ENCODE results near the gene RPS26.

The RPS26 gene

GRCh38 chr12:56078427-56078826, 36.7 kb downstream of the RPS26 start:
- H3K27me3 Mint-ChIP-seq = peaks cover 3% of the 10 kb centered on the region
- no peak overlapping the region for H3K27ac Mint-ChIP-seq
- no peaks in the 10 kb centered on the region for H3K9me3 Mint-ChIP-seq
- no peak for DNase-seq (ENCODE audit: low spot score in 2 of 2)
- peak overlapping the region; percentile 83 for H3K4me3 Mint-ChIP-seq
- no peaks in the 10 kb centered on the region for H3K4me1 Mint-ChIP-seq
- H3K36me3 Mint-ChIP-seq = no peaks in the 10 kb centered on the region
- no peak for ATAC-seq (ENCODE audit: low read depth)

DNA sequence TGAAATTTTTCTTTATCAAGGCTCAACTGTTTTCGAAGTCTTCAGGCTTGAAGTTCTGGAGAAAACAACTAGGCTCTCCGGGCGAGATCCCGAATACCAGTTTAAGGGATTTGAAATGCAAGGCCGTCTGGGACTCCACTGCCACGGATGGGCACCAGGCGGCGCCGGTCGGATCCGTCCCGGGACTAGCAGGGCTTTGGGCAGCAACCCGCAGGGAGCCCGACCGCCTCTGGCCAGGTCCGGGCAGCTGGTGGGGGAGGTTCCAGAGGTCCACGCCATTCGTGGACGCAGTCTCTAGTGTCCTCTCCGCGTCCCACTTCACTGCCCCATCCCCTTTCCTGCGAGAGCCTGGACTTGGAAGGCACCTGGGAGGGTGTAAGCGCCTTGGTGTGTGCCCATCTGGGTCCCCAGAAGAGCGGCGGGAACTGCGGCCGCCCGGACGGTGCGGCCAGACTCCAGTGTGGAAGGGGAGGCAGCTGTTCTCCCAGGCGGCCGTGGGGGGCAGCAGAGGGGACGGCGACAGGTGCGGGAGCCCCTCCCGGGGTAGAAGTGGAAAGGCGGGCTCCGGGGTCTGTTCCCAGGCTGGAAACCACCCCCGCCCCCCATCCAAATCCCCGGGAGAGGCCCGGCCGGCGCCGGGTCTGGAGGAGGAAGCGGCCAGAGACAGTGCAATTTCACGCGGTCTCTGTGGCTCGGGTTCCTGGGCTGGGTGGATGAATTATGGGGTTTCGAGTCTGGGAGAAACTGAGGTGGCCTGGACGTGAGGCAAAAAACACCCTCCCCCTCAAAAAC, 37.4 kb downstream of the RPS26 start:
- H3K27me3 Mint-ChIP-seq = peaks cover 6% of the 10 kb centered on the region
- DNase-seq (ENCODE audit: low spot score in 2 of 2) (peak; percentile 44 to 61), ATAC-seq (ENCODE audit: low read depth) (peak; percentile 80)
- H3K9me3 Mint-ChIP-seq = no peaks in the 10 kb centered on the region
- no peak overlapping the region for H3K27ac Mint-ChIP-seq
- H3K4me1 Mint-ChIP-seq = no peaks in the 10 kb centered on the region
- peak overlapping the region; percentile 83 for H3K4me3 Mint-ChIP-seq
- H3K36me3 Mint-ChIP-seq = no peaks in the 10 kb centered on the region

DNA sequence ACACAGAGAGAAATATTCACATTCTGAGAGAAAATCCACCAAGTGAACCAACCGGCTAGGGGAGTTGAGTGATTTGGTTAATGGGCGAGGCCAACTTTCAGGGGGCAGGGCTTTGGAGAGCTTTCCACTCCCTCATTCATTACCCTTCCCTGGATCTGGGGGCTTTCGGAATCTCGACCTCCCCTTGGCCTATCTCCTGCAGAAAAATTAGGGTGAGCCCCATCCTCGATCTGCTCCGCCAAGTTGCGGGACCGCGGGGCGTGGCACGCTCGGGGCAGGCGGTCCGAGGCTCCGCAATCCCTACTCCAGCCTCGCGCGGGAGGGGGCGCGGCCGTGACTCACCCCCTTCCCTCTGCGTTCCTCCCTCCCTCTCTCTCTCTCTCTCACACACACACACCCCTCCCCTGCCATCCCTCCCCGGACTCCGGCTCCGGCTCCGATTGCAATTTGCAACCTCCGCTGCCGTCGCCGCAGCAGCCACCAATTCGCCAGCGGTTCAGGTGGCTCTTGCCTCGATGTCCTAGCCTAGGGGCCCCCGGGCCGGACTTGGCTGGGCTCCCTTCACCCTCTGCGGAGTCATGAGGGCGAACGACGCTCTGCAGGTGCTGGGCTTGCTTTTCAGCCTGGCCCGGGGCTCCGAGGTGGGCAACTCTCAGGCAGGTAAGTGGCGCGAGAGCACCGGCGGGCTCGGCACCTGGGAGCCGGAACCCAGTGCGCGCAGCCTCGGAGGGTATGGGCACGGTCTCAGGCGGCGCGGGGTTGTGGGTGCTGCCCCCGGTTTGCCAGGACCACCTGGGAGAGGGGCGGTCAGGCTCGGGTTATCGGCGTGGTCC, 38.2 kb downstream of the RPS26 start, which contains the start of gene ERBB3:
Gene ERBB3, plus strand, starts transcription at position 443 of the 833 bp plus-strand sequence. Its CDS starts 136 bp downstream, at position 579.
- Mint-ChIP-seq H3K36me3 (no peaks in the 10 kb centered on the region), H3K9me3 (no peaks in the 10 kb centered on the region), H3K27ac (no peak within 1 kb of the TSS), H3K27me3 (peaks cover 6% of the 10 kb centered on the region), H3K4me1 (no peaks in the 10 kb centered on the region), H3K4me3 (peak within 1 kb of the TSS; percentile 83)
- ATAC-seq (ENCODE audit: low read depth) = peak; percentile 62
- DNase-seq (ENCODE audit: low spot score in 2 of 2) = peak in 1 of 2 donors; percentile 38

DNA sequence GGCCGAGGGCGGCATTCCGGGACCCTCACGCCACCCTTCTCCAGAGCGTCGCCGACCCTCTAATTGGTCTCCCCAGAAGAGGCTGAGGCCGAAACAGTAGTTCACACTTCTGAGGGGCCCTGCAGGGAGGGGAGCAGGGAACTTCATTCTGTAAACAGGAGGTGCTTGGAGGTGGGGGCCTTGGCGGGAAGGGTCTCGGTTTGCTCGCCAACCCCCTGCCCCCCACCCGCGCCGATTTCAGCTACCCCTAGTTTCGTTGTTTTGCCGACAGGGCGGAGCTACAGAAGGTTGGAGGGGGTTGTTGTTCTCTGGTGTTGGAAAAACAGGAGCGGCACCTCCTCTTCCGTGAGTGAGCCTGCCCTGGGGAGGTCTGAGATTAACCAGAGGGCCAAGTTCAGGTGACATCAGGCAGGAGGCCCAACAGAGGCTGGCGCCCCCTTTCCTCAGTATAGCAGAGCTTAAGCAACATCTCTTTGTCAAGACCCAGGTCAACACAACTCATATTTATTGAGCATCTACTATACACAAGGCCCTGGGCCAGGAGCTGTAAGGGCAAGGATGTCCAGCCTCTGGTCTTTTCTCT, 38.9 kb downstream of the RPS26 start:
- Mint-ChIP-seq H3K27ac (no peak overlapping the region), H3K36me3 (no peaks in the 10 kb centered on the region), H3K4me1 (no peaks in the 10 kb centered on the region), H3K9me3 (no peaks in the 10 kb centered on the region), H3K27me3 (peaks cover 6% of the 10 kb centered on the region), H3K4me3 (peak overlapping the region; percentile 83)
- DNase-seq (ENCODE audit: low spot score in 2 of 2) = no peak
- ATAC-seq (ENCODE audit: low read depth) = no peak

DNA sequence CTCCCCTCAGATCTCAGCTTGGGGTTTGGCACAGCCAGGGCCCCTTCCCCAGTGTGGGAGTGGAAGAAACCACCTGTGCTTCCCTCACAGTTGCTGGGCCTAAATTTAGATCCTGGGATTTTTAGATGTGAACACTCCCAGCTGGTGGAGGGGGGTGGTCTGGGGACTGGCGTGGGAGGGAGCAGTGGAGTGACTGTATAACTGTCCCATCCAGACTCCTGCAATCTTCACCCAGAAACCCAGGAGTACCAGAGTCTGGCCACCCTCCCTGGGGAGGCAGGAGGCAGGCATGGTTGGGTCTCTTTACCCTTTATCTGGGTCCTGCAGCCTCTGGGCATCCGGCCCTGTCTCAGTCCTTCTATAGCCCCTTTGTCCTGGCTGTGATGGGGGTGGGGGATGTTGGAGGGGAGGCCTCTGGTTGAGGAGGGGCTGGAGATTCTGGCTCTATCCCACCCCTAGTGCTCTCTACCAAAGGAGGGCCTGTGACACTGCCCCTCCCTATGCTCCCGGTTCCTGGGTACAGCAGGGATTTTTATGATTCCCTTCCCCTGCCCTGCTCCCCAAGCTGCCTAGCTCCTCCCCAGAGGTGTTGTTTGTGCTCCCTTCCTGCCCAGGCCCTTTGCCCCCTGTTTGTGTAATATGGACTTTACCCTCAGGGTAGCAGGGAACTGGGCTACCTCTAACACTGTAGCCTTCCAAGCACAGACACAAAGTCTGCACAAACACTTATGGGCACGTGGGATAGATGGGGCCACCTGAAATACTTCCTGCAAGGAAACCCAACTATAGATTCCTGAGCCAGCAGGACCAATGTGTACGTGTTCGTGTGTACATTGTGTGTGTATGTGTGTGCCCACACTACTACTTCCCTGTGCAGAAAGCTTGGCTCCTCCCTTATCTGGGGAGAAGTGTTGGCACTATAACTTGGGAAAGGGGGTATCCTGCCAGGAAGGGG, 40.0 kb downstream of the RPS26 start:
- Mint-ChIP-seq H3K27ac (no peak overlapping the region), H3K4me3 (peak overlapping the region; percentile 76), H3K36me3 (no peaks in the 10 kb centered on the region), H3K4me1 (no peaks in the 10 kb centered on the region), H3K9me3 (no peaks in the 10 kb centered on the region), H3K27me3 (peaks cover 6% of the 10 kb centered on the region)
- DNase-seq (ENCODE audit: low spot score in 2 of 2) = no peak
- ATAC-seq (ENCODE audit: low read depth) = no peak

- DNase-seq (ENCODE audit: low spot score in 2 of 2) (no peak), ATAC-seq (ENCODE audit: low read depth) (no peak)
- Mint-ChIP-seq H3K27ac (no peak overlapping the region), H3K4me1 (no peaks in the 10 kb centered on the region), H3K27me3 (peaks cover 6% of the 10 kb centered on the region), H3K9me3 (no peaks in the 10 kb centered on the region), H3K36me3 (no peaks in the 10 kb centered on the region), H3K4me3 (no peak overlapping the region)
Measured at GRCh38 chr12:56082382-56082781, 40.7 kb downstream of the RPS26 start.

DNA sequence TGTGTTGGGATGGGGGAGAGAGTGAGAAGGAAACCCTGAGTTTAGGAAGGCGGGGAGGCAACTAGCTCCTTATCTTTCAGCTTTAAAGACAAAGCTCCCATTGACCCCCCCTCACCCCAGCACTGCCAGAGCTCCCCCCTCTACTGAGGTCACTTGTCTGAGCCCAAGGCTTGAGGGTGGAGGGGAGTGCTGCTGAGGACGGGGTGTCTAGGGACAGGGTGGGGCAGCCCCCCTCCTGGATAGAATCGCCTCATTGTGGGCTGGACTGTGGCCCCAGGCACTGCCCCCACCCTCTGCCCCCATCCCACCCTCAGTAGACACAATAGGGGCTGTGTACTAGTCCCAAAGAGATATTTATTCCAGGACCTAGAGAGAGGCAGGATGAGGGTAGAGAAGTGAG, 41.2 kb downstream of the RPS26 start:
- Mint-ChIP-seq H3K27ac (no peak overlapping the region), H3K36me3 (no peaks in the 10 kb centered on the region), H3K27me3 (peaks cover 6% of the 10 kb centered on the region), H3K4me3 (no peak overlapping the region), H3K4me1 (no peaks in the 10 kb centered on the region), H3K9me3 (no peaks in the 10 kb centered on the region)
- no peak for DNase-seq (ENCODE audit: low spot score in 2 of 2)
- no peak for ATAC-seq (ENCODE audit: low read depth)

DNA sequence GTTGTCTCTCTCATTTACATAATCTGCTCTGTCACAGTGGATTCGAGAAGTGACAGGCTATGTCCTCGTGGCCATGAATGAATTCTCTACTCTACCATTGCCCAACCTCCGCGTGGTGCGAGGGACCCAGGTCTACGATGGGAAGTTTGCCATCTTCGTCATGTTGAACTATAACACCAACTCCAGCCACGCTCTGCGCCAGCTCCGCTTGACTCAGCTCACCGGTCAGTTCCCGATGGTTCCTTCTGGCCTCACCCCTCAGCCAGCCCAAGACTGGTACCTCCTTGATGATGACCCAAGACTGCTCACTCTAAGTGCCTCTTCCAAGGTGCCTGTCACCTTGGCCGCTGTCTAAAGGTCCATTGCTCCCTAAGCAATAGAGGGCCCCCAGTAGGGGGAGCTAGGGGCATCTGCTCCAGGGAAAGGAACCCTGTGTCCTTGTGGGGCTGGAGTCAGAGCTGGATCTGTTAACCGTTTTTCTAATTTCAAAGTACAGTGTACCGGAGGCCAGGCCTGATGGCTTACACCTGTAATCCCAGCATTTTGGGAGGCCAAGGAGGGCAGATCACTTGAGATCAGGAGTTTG, 43.3 kb downstream of the RPS26 start:
- Mint-ChIP-seq H3K27me3 (peaks cover 6% of the 10 kb centered on the region), H3K36me3 (no peaks in the 10 kb centered on the region), H3K4me3 (no peak overlapping the region), H3K9me3 (no peaks in the 10 kb centered on the region), H3K4me1 (no peaks in the 10 kb centered on the region), H3K27ac (no peak overlapping the region)
- DNase-seq (ENCODE audit: low spot score in 2 of 2) (no peak), ATAC-seq (ENCODE audit: low read depth) (no peak)

DNA sequence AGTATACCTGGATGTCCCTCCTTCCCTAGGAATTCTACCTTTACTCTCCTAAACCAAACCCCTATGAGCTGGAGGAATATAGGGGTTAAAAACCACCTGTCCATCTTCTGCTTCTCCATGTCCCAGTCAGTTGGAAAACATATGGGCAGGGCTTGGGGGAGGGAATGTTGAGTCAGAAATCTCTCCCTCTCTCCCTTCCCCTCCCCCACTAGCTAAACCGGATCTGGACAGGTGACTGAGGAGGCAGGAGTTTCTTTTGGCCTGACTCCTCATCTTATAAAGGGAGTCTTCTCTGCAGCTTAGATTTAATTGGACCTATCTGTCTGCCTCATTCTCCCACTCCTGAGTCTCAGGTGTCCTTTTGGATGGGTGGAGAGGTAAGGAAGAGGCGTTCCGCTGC, 44.4 kb downstream of the RPS26 start:
- peaks cover 8% of the 10 kb centered on the region for H3K27me3 Mint-ChIP-seq

DNA sequence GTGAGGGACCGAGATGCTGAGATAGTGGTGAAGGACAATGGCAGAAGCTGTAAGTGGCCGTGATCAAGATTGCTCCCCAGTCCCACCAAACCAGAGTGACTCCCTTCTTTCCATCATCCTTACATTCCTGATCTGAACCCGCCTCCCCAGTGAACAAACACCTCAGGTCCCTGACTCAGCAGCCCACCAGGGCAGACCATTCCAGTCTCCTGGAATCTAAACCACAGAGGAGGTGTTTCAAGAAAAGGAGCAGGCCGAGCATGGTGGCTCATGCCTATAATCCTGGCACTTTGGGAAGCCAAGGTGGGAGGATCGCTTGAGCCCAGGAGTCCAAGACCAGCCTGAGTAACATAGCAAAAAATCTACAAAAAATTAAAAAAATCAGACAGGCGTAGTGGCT, 44.9 kb downstream of the RPS26 start:
- Mint-ChIP-seq H3K9me3 (no peaks in the 10 kb centered on the region), H3K4me1 (no peaks in the 10 kb centered on the region), H3K27me3 (peaks cover 8% of the 10 kb centered on the region), H3K4me3 (no peak overlapping the region), H3K27ac (no peak overlapping the region), H3K36me3 (no peaks in the 10 kb centered on the region)
- ATAC-seq (ENCODE audit: low read depth) (no peak), DNase-seq (ENCODE audit: low spot score in 2 of 2) (no peak)

More for the DNA sequence above, 44.4 kb downstream of the RPS26 start:
- H3K27ac Mint-ChIP-seq = no peak overlapping the region
- no peaks in the 10 kb centered on the region for H3K4me1 Mint-ChIP-seq
- H3K9me3 Mint-ChIP-seq = no peaks in the 10 kb centered on the region
- H3K36me3 Mint-ChIP-seq = no peaks in the 10 kb centered on the region
- no peak overlapping the region for H3K4me3 Mint-ChIP-seq
- ATAC-seq (ENCODE audit: low read depth) = no peak
- no peak for DNase-seq (ENCODE audit: low spot score in 2 of 2)

GRCh38 chr12:56087220-56087619, 45.5 kb downstream of the RPS26 start:
- Mint-ChIP-seq H3K27me3 (peaks cover 5% of the 10 kb centered on the region), H3K36me3 (no peaks in the 10 kb centered on the region), H3K9me3 (no peaks in the 10 kb centered on the region), H3K4me3 (no peak overlapping the region), H3K4me1 (no peaks in the 10 kb centered on the region), H3K27ac (no peak overlapping the region)
- DNase-seq (ENCODE audit: low spot score in 2 of 2) = no peak
- no peak for ATAC-seq (ENCODE audit: low read depth)

All from memory B cell (primary cell).